ENCODE measurements around the gene LFNG.
"Not testable (repeated sequence)": the region's sequence is repeated elsewhere in the genome, so short reads cannot be mapped to it uniquely, and the experiment has no call there.

The LFNG gene

DNA sequence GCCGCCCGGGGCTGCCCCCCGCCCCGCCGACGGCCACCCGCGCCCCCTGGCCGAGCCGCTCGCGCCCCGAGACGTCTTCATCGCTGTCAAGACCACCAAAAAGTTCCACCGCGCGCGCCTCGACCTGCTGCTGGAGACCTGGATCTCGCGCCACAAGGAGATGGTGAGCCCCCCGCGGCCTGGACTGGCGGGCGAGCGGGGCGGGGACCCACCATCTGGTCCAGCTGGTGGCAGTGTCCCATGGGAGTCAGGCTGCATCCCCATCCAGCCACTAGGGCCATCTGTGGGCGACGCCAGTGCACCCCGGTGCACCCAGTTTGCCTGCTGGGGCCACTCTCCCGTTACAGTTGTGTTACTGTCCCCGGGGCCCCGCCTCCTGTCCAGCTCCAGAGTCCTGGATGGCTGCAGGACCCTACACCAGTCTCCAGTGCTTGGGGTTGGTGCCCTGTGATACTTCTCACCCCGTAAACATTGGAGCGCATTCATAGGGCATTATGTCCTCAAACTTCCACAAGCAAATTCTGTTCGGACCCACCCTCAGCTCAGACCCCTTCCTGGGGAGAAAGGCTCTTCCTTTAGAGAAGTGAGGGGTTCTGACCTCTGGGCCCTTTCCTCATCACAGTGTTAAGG, 672 bp downstream of the LFNG start:
- DNase-seq = no peak

DNA sequence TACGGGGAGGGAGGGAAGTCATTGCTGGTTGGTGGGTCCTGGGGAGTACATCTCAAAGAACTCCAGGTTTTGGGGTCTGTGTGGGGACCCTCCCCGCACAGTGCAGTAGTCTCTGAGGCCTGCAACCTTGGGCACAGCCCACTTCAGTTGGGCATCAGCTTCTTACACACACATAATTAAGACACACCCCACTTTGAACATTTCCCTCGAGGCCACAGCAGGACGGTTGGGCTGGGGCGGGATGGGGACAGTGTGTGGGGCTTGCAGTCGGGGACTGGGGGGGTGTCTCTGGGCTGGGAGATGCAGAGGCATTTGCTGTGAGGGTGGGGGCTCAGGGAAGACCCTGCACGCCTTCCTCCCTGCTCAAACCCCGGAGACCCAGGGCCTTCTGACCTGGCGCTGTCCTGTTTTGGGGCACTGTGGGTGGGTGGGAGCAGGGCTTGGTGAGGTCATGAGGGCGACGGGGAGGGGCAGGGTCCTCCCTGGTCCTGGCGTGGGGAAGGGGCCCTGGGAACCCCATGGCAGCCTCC, 1.3 kb downstream of the LFNG start:
- no peak for DNase-seq

- no peak for DNase-seq
Measured at GRCh38 chr7:2521341-2521745, 1.8 kb downstream of the LFNG start.

DNA sequence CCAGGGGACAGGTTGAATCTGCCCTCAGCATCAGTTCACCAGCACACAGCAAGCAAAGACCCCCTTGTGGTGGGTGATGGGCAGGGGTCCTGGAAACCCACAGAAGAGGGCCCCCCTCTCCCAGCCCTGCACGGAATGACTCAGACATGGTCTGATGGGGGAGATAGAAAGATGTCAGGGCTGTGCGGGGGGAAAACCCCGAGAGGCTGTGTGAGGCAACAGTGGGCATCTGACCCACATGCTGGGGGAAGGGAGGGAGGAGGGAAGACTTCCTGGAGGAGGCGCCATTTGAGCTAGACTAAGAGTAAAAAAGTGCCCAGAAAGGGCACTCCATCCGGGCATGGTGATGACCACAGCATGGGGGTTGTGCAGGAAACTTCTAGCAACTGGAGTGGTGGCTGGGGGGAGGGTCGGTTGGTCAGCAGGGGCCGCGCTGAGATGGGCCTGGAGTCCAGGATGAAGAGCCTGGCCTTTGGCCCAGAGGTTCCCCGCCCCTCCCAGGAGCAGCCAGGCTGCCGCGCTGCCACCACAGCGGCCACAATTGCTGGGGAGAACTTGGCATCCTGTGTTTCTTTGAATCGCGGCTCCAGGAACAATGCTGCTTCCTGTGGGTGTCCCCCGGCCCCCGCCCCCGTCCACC, 2.5 kb downstream of the LFNG start:
- DNase-seq = no peak

- no peak for DNase-seq
Measured at GRCh38 chr7:2522780-2523433, 3.3 kb downstream of the LFNG start.

DNA sequence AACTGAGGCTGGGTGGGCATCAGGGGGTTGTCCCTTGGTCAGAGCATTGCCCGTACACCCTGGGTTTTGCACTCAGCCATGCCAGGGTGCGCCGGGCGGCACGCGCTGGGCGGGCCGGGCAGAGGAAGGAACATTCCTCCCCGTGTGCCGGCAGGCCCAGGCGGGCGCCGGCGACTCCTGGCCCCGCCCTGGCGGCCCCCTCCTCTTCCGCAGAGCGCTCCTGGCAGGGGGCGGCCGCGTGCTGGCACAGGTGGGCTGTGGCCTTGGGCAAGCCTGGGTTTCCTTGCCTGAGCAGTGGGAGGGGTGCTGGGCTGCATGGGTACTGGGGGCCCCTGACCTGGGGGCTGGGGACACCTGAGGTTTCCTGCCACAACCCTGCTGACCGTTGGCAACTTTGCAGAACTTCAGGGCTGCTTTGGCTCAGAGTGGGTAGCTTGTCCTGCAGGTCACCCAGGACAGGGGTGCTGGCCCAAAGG, 3.9 kb downstream of the LFNG start:
- peak; percentile 53 for DNase-seq

GRCh38 chr7:2523941-2524807, 4.6 kb downstream of the LFNG start:
- DNase-seq = peak; percentile 91

- no peak for DNase-seq
Measured at GRCh38 chr7:2524808-2525657, 5.5 kb downstream of the LFNG start.

DNA sequence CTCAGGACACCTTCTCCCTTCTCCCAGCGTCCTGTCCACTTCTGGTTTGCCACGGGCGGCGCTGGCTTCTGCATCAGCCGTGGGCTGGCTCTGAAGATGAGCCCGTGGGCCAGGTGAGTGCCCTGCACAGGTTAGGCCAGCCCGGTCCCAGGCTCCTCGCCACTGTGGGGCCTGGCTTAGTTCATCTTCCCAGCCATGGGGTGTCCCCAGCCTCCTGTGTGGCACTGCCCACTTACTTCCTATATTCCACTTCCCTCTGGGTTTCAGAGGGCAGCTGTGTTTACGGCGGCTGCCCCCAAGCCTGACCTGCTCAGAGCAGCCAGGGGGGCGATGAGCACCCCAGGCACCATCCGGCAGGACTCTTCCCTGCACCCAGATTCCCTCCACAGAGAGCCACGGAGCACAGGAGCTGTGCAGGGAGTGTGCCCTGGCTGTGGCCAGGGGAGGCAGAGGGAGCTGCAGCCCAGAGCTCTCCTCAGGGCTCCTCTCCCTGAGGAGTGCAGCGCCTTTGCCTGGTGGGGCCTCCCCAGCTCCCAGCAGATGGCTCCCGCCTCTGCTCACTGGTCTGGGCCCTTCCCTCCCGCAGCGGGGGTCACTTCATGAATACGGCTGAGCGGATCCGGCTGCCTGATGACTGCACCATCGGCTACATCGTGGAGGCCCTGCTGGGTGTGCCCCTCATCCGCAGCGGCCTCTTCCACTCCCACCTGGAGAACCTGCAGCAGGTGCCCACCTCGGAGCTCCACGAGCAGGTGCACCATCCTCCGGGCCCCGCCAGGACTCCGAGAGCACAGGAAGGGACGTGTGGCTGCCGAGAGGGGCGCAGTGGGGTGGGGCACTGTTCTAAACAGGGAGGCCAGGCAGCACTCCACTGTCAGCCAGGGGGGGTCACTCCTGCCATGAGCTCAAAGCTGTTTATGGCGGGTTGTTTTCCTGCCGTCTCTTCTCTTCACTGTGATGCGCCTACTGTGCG, 6.4 kb downstream of the LFNG start:
- peak; percentile 75 for DNase-seq

DNA sequence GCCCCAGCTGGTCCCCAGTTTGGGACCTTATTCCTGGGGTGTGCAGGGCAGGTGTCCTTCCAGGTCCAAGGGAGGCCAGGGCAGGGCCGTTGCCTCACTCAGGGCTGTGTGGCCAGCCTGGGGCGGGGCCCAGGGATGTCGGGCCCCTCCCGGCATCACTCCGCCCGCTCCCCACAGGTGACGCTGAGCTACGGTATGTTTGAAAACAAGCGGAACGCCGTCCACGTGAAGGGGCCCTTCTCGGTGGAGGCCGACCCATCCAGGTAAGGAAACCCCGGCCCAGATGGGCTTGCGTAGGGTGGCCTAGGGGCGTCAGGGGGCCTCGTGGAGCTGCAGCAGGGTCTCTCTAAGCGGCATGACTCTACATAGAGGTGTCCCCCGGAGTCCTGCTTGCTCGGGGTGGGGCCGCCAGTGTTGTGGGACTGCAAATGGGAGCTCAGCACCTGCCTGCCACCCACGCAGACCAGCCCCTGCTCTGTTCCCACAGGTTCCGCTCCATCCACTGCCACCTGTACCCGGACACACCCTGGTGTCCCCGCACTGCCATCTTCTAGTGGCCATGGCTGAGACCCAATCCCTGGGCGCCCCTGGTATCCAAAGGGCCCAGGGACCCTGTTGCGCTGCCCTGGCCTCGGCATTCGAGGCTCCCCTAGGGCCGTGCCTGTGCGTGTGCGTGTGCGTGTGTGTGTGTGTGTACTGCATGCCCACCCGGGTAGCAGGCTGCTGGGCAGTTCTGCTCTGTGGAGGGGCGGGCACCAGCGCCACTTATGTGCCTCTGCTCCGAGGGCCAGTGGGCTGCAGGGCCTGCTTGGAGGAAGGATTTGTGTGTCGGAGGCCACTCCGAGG, 7.3 kb downstream of the LFNG start:
- no peak for DNase-seq

DNA sequence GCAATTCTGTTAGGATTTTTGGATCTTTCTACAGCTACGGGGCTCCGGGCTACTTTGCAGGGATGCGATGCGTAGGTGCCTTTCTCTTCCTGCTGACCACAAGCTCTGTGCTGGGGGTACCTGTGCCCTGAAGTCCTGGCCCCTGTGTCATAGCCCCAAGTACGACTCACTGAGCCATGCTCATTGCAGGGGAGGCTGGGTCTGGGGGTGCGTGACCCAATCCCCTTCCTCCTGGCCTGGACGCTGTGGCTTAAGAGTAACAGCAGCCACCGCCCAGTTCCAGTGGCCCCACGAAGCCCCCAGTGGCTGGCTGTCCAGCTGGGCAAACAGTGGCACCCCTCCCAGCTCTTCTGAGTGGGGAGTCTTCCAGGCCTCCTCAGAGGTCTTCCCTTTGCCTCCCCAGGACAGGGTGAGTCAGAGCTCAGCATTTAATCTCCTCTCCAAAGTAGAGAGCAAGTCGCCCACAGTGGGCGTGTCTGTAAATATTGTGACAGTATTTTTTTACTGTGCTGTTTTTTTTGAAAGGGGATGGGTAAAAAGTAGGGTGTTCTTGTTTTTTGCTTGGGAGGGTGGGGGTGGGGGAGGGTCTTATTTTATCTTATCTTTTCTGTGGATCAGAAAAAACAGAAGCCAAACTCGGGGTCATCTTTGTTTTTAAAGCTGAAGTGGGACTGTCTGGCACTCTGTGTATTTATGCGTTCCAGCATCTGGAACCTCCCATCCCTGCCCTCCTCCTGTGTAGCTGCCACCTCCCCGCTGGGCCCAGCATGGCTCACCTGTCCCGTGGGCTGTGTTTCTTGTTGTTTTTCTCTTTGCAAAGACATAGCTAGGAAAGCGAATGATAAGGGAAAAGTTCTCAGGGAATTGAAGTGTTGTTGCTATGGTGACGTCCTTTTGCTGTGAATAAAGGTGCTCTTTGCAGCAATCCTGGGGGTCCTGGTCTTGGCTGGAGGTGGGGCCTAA, 8.2 kb downstream of the LFNG start:
- DNase-seq = peak; percentile 77

- DNase-seq = no peak
Measured at GRCh38 chr7:2528481-2529095, 9.0 kb downstream of the LFNG start.

DNA sequence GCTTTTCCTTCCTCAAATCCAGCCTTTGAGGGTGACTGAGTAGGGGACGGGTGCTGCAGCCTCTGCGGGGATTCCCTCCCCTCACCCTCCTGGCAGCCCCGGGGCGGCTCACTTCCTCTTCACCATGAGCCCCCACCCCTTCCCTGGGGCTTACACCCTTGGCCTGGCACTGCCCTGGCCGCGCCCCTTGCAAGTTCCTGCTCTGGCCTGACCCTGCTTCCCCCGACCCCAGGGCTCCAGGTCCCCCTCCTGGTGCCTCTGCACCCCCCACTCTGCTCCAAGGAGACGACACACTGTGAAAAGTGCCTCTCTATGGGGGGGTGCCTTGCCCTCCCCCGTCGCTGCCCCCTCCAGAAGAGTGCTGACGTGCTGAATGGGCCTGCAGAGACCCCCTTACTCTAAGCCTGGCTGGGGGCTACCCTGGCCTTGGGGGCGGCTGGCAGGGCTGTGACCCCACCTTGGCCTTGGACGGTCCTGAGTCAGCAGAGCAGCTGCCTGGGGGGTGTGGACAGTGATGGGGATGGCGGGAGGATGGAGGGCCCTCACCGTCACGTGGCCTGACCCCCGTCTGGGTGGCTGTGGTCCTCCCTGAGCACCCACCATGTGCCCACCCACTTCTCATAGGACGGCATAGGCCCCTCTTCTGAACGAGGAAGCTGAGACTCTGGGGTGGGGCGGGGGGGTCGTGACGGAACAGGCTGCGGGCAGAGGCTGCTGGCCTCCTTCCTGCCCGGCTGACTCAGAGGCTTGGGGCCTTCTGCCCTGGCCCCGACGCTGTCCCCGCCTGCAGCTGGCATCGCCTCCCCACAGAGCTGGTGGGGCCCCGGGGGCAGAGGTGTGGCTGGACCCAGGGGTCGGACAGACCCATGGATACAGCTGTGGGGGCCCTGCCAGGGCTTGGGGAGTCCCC, 9.8 kb downstream of the LFNG start:
- DNase-seq = no peak

DNA sequence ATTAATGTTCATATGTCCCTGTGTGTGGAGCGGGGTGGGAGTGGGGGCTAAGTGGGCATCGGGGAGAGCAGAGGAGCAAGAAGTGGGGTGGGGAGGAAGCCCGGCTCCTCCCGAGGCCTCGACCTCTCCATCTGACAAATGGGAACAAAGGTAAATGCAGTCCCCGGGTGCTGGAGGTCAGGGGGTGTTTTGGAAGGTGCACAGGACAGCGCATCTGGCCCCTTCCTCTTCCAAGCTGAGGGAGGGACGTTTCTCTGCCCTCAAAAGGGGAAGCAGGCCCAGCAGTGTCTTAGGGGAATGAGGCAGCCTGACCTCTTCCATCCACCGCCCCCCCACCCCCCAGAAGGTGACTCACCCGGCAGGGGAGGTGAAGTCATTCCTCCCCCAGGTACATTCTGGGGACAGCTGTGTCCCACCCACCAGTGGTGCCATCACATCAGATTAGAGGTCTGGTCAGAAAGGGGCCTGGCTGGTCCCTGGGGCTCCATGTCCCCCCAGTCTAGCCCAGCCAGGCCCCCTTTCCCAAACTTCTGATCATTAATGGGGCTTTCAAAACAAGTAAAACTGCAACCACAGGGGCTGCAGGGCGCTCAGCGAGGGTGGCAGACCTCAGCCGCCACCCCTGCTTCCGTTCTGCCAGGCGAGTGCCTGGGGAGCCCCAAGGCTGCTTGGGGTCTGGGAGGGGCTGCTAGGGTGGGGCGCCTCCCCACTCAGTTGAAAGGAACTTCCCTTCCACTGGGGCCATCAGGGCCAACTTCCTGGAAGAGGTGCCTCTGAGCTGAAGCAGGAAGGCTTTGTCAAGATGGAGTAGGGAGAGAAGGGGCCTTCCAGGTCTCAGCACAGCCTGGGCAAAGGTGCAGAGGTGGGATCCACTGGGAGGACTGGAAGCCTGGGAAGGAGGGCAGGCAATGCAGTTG, 10.8 kb downstream of the LFNG start:
- no peak for DNase-seq

- not testable (repeated sequence) for DNase-seq
Measured at GRCh38 chr7:2530994-2531795, 11.6 kb downstream of the LFNG start.
